Neural progenitor cell (in vitro differentiated cells): Measurements from ENCODE around the gene FATE1.

Experiments used
- CTCF ChIP-seq: fragments of 200-600 bp; sonication (generic); IDR thresholded peaks from 2 replicates; pipeline ENCODE4 v1.5.1; 2017; ENCODE audit warnings: antibody characterized with exemption, mild to moderate bottlenecking
- EZH2 ChIP-seq: fragments of 200-600 bp; sonication (generic); IDR thresholded peaks from 2 replicates; pipeline ENCODE4 v1.6.1; 2017; ENCODE audit warnings: antibody characterized with exemption, mild to moderate bottlenecking, moderate library complexity

DNA sequence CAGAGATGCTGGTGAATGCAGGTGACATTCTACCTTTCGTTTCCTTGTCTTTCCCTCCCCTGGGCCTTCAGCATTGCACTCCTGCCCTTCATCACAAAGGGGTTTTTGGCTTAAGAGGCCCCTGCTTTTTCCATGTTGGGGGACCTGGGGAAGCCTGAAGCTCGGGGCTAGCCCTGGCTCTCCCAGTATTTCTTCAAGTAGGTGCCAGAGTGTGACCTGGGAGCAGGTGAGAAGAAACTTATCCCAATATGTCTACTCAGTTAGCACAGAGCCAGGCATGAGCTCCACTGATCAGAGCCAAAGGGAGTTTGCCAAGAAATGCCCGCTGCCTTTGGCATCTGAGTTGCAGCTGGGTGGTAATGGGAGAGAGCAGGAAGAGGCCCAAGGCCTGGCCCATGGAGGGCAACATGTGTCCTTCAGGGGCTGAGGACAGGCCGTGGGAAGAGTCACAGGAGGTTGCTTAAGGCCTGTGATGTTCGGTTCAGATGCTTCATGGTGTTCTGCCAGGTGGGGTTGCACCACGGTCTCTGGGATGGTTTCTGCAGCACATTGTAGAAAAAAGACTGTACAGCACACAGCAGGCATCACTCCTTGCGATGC is 13.0 kb upstream of the FATE1 start:
- TF ChIP-seq EZH2 (no peak), CTCF (no peak)
